HCT116 (cell line): ENCODE data around the gene CDH4.

Experiments used
- ATF3 ChIP-seq: IDR thresholded peaks from 2 replicates; pipeline ENCODE4 v1.6.1; 2012
- CEBPB ChIP-seq: IDR thresholded peaks from 2 replicates; pipeline ENCODE4 v1.6.1; 2012; ENCODE audit warnings: low read depth
- EGR1 ChIP-seq: IDR thresholded peaks from 2 replicates; pipeline ENCODE4 v1.6.1; 2012; ENCODE audit warnings: low read depth
- EZH2 ChIP-seq: fragments of 200-600 bp; sonication (generic); IDR thresholded peaks from 2 replicates; pipeline ENCODE4 v1.6.1; 2017; ENCODE audit warnings: antibody characterized with exemption, mixed run types
- MAX ChIP-seq: IDR thresholded peaks from 2 replicates; pipeline ENCODE4 v1.6.1; 2012
- POLR2A ChIP-seq: IDR thresholded peaks from 2 replicates; pipeline ENCODE4 v1.7.0; 2011; ENCODE audit warnings: borderline replicate concordance; ENCODE audit not compliant: insufficient read depth, insufficient read length; ENCODE audit errors: extremely low read depth
- POLR2AphosphoS5 ChIP-seq: IDR thresholded peaks from 2 replicates; pipeline ENCODE4 v1.6.1; 2011; ENCODE audit warnings: mild to moderate bottlenecking, low read depth, low read length, moderate library complexity
- SIN3A ChIP-seq: IDR thresholded peaks from 2 replicates; pipeline ENCODE4 v1.6.1; 2012; ENCODE audit warnings: low read depth
- SRF ChIP-seq: IDR thresholded peaks from 2 replicates; pipeline ENCODE4 v1.6.1; 2012; ENCODE audit warnings: low read depth
- YY1 ChIP-seq: IDR thresholded peaks from 2 replicates; pipeline ENCODE4 v1.6.1; 2011; ENCODE audit warnings: low read length, low read depth, moderate library complexity, mild to moderate bottlenecking; ENCODE audit not compliant: insufficient replicate concordance; ENCODE audit errors: extremely low read depth
- ZFX ChIP-seq: fragments of 450-650 bp; IDR thresholded peaks from 2 replicates; pipeline ENCODE4 v1.6.1; 2017
- TF ChIP-seq, protein P1 (sequence below), 3 experiments: fragments of 200-600 bp in 1 of 3; sonication (generic) in 1 of 3; IDR thresholded peaks in 2 of 3; conservative IDR thresholded peaks in 1 of 3; 2 replicates each; pipeline ENCODE4 v1.5.1; 2012 to 2017; ENCODE audit warnings: low read depth in 2 of 3, low read length in 2 of 3, antibody characterized with exemption in 1 of 3, borderline replicate concordance in 1 of 3, control low read depth in 1 of 3, mild to moderate bottlenecking in 1 of 3, mixed read lengths in 1 of 3, mixed run types in 1 of 3, moderate library complexity in 1 of 3; ENCODE audit not compliant: insufficient read depth in 1 of 3

- TF ChIP-seq POLR2A = no peak
- TF ChIP-seq EZH2 = no peak
- TF ChIP-seq, protein P1, sequence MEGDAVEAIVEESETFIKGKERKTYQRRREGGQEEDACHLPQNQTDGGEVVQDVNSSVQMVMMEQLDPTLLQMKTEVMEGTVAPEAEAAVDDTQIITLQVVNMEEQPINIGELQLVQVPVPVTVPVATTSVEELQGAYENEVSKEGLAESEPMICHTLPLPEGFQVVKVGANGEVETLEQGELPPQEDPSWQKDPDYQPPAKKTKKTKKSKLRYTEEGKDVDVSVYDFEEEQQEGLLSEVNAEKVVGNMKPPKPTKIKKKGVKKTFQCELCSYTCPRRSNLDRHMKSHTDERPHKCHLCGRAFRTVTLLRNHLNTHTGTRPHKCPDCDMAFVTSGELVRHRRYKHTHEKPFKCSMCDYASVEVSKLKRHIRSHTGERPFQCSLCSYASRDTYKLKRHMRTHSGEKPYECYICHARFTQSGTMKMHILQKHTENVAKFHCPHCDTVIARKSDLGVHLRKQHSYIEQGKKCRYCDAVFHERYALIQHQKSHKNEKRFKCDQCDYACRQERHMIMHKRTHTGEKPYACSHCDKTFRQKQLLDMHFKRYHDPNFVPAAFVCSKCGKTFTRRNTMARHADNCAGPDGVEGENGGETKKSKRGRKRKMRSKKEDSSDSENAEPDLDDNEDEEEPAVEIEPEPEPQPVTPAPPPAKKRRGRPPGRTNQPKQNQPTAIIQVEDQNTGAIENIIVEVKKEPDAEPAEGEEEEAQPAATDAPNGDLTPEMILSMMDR (IDR thresholded peaks at IDR 0.05 in 2 of 3, conservative IDR thresholded peaks at IDR 0.05 in 1 of 3; ENCODE audit: borderline replicate concordance in 1 of 3, insufficient read depth in 1 of 3, low read depth in 2 of 3, low read length in 2 of 3) = no peak
- no peak for TF ChIP-seq SIN3A
- TF ChIP-seq MAX = no peak
- TF ChIP-seq POLR2AphosphoS5 = no peak
- TF ChIP-seq ATF3 = no peak
- TF ChIP-seq SRF = no peak
- no peak for TF ChIP-seq EGR1
- TF ChIP-seq ZFX = no peak
- TF ChIP-seq YY1 = no peak
- no peak for TF ChIP-seq CEBPB
These were observed 659.8 kb downstream of the CDH4 start for GRCh38 chr20:61911824-61912223.
